Hepatocyte (in vitro differentiated cells): ENCODE data around the gene SDF2L1.

Experiments
- EZH2phosphoT487 ChIP-seq: fragments of 200-600 bp; sonication (generic); IDR thresholded peaks from one replicate; pipeline ENCODE4 v1.6.1; 2018; ENCODE audit warnings: antibody characterized with exemption, mild to moderate bottlenecking, low read depth, moderate library complexity; ENCODE audit not compliant: unreplicated experiment, severe bottlenecking
- TF ChIP-seq, protein P1 (sequence below): fragments of 200-600 bp; sonication (generic); IDR thresholded peaks from 2 replicates; pipeline ENCODE4 v1.5.1; 2016; ENCODE audit warnings: antibody characterized with exemption, mild to moderate bottlenecking; ENCODE audit not compliant: poor library complexity

- TF ChIP-seq, protein P1, sequence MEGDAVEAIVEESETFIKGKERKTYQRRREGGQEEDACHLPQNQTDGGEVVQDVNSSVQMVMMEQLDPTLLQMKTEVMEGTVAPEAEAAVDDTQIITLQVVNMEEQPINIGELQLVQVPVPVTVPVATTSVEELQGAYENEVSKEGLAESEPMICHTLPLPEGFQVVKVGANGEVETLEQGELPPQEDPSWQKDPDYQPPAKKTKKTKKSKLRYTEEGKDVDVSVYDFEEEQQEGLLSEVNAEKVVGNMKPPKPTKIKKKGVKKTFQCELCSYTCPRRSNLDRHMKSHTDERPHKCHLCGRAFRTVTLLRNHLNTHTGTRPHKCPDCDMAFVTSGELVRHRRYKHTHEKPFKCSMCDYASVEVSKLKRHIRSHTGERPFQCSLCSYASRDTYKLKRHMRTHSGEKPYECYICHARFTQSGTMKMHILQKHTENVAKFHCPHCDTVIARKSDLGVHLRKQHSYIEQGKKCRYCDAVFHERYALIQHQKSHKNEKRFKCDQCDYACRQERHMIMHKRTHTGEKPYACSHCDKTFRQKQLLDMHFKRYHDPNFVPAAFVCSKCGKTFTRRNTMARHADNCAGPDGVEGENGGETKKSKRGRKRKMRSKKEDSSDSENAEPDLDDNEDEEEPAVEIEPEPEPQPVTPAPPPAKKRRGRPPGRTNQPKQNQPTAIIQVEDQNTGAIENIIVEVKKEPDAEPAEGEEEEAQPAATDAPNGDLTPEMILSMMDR, result no peak
- no peak for TF ChIP-seq EZH2phosphoT487
Observed at GRCh38 chr22:21611210-21611977, 30.7 kb upstream of the SDF2L1 start.
